ENCODE results near the gene SHROOM4.

The SHROOM4 gene

GRCh38 chrX:50852524-50852923 lies 38.5 kb upstream of the SHROOM4 start:
- Histone ChIP-seq H3K36me3 (ENCODE audit: control insufficient read depth, insufficient read depth, low read length) (no peaks in the 10 kb centered on the region), H3K4me3 (replicated peaks; ENCODE audit: low read depth, low read length) (no peak overlapping the region), H3K27me3 (replicated peaks; ENCODE audit: control insufficient read depth, insufficient read depth, low read length) (no peaks in the 10 kb centered on the region)
- DNase-seq (ENCODE audit: extremely low read depth, insufficient read length) = no peak
- TF ChIP-seq CTCF (IDR thresholded peaks at IDR 0.05; ENCODE audit: insufficient read depth, low read length, poor library complexity, severe bottlenecking) = no peak

GRCh38 chrX:50842221-50842620 lies 28.2 kb upstream of the SHROOM4 start:
- no peak overlapping the region for H3K4me3 ChIP-seq (replicated peaks; ENCODE audit: low read depth, low read length)
- no peak for TF ChIP-seq CTCF (IDR thresholded peaks at IDR 0.05; ENCODE audit: insufficient read depth, low read length, poor library complexity, severe bottlenecking)
- no peaks in the 10 kb centered on the region for H3K27me3 ChIP-seq (replicated peaks; ENCODE audit: control insufficient read depth, insufficient read depth, low read length)
- no peaks in the 10 kb centered on the region for H3K36me3 ChIP-seq (ENCODE audit: control insufficient read depth, insufficient read depth, low read length)
- DNase-seq (ENCODE audit: extremely low read depth, insufficient read length) = no peak

GRCh38 chrX:50839730-50840129 lies 25.7 kb upstream of the SHROOM4 start:
- H3K4me3 ChIP-seq (replicated peaks; ENCODE audit: low read depth, low read length) = no peak overlapping the region
- H3K27me3 ChIP-seq (replicated peaks; ENCODE audit: control insufficient read depth, insufficient read depth, low read length) = no peaks in the 10 kb centered on the region
- no peak for DNase-seq (ENCODE audit: extremely low read depth, insufficient read length)
- no peaks in the 10 kb centered on the region for H3K36me3 ChIP-seq (ENCODE audit: control insufficient read depth, insufficient read depth, low read length)
- TF ChIP-seq CTCF (IDR thresholded peaks at IDR 0.05; ENCODE audit: insufficient read depth, low read length, poor library complexity, severe bottlenecking) = no peak

- no peak for TF ChIP-seq CTCF (IDR thresholded peaks at IDR 0.05; ENCODE audit: insufficient read depth, low read length, poor library complexity, severe bottlenecking)
- Histone ChIP-seq H3K36me3 (ENCODE audit: control insufficient read depth, insufficient read depth, low read length) (no peaks in the 10 kb centered on the region), H3K27me3 (replicated peaks; ENCODE audit: control insufficient read depth, insufficient read depth, low read length) (no peaks in the 10 kb centered on the region), H3K4me3 (replicated peaks; ENCODE audit: low read depth, low read length) (no peak overlapping the region)
- DNase-seq (ENCODE audit: extremely low read depth, insufficient read length) = no peak
These were observed 25.0 kb upstream of the SHROOM4 start for GRCh38 chrX:50838820-50839600.

- Histone ChIP-seq H3K27me3 (replicated peaks; ENCODE audit: control insufficient read depth, insufficient read depth, low read length) (no peaks in the 10 kb centered on the region; the same call in 1 of the 2 replicates), H3K4me3 (replicated peaks; ENCODE audit: low read depth, low read length) (no peak overlapping the region), H3K36me3 (ENCODE audit: control insufficient read depth, insufficient read depth, low read length) (no peaks in the 10 kb centered on the region)
- DNase-seq (ENCODE audit: extremely low read depth, insufficient read length) = no peak
- no peak for TF ChIP-seq CTCF (IDR thresholded peaks at IDR 0.05; ENCODE audit: insufficient read depth, low read length, poor library complexity, severe bottlenecking)
These were observed 14.0 kb upstream of the SHROOM4 start for GRCh38 chrX:50827996-50828395.

Measured in GM06990 (cell line).